Transverse colon (tissue), 4 donors: ENCODE data around the gene GLS2. TPM values are rescaled to one million over a fixed set of nuclear protein-coding genes. Genes with fewer than 3 reads are reported as not detected.
A peak's percentile ranks its signal among the peaks of the same experiment; 100 is the strongest.

Experiments
- DNase-seq: peaks from one replicate; pipeline ENCODE4 v3.0.0-alpha.2; 2019
- H3K27ac ChIP-seq, 4 donors: fragments of 200-600 bp; sonication (generic); 2 replicates each; pipeline ENCODE4 v1.5.1; 2016 to 2018; ENCODE audit warnings: inconsistent platforms in 4 of 4
- H3K27me3 ChIP-seq: fragments of 200-600 bp; sonication (generic); 2 replicates; pipeline ENCODE4 v1.5.1; 2017; ENCODE audit warnings: inconsistent platforms
- H3K36me3 ChIP-seq, 4 donors: fragments of 200-600 bp; sonication (generic); 2 replicates each; pipeline ENCODE4 v1.5.1; 2017 to 2019; ENCODE audit warnings: inconsistent platforms in 4 of 4
- H3K4me1 ChIP-seq, 4 donors: fragments of 200-600 bp; sonication (generic); 2 replicates each; pipeline ENCODE4 v1.5.1; 2017 to 2020; ENCODE audit warnings: inconsistent platforms in 4 of 4
- H3K4me3 ChIP-seq, 4 donors: fragments of 200-600 bp; sonication (generic); 1 replicate in 1 of 4; 2 replicates in 3 of 4; pipeline versions ENCODE4 v1.5.1 to v1.6.1; 2017 to 2019; ENCODE audit warnings: inconsistent platforms in 4 of 4
- H3K9me3 ChIP-seq, 2 donors: fragments of 200-600 bp; sonication (generic); 2 replicates each; pipeline ENCODE4 v1.5.1; 2017 to 2019; ENCODE audit warnings: inconsistent platforms in 2 of 2
- CTCF ChIP-seq, 5 experiments: fragments of 200-600 bp in 3 of 5; fragments of 450-650 bp in 2 of 5; sonication (generic) in 3 of 5; IDR thresholded peaks; 1 replicate in 2 of 5; 2 replicates in 3 of 5; pipeline ENCODE4 v1.5.1; 2016 to 2017; ENCODE audit warnings: antibody characterized with exemption in 5 of 5, inconsistent platforms in 3 of 5, mild to moderate bottlenecking in 2 of 5, moderate library complexity in 1 of 5
- EP300 ChIP-seq: sonication (generic); formaldehyde crosslinking; IDR thresholded peaks from one replicate; pipeline ENCODE4 v1.6.1; 2017; ENCODE audit warnings: antibody characterized with exemption, low read depth
- POLR2A ChIP-seq: fragments of 450-650 bp; IDR thresholded peaks from one replicate; pipeline ENCODE4 v1.6.1; 2016; ENCODE audit warnings: antibody characterized with exemption, mild to moderate bottlenecking, moderate library complexity
- POLR2AphosphoS5 ChIP-seq, 3 donors: sonication (generic); formaldehyde crosslinking; IDR thresholded peaks; one replicate each; pipeline ENCODE4 v1.6.1; 2016; ENCODE audit warnings: antibody characterized with exemption in 3 of 3
- WGBS, 2 donors: methylation state at CpG; one replicate each; pipeline ENCODE4 v1.1.5; 2018; ENCODE audit warnings: low coverage in 1 of 2; 5-methylcytosine and 5-hydroxymethylcytosine counted together
- in situ Hi-C, 4 donors: fragments of 200-750 bp; cut with MboI; loops; one replicate each; pipeline versions ENCODE4 v1.15.0 to v1.15.1; 2017; ENCODE audit warnings: low sequenced_read_pairs in 3 of 4, low pct_ligation_motif_present in 1 of 4, low pct_unique_long_range_greater_than_20kb in 1 of 4
- intact Hi-C: fragments of 100-400 bp; cut with DNase I; formaldehyde crosslinking; loops from one replicate; pipeline ENCODE4 v1.15.1; 2023; ENCODE audit warnings: low total_unique reads
- total RNA-seq, 4 donors: library from RNA; depleted of rRNA; stranded (reverse); fragments of >200 nt; gene quantifications; one replicate each; pipeline ENCODE4 v1.1.0, GENCODE V29; 2016

The GLS2 gene
- total RNA-seq, 4 donors from 2014 or later: 0.41 to 0.95 TPM; not detected in 2

GRCh38 chr12:56490360-56490759, 2.4 kb upstream of the GLS2 start:
- no peak for DNase-seq
- in situ Hi-C loops (no loop called here), intact Hi-C loops (no loop called here)
- no peak for TF ChIP-seq POLR2A
- TF ChIP-seq EP300: no peak
- TF ChIP-seq POLR2AphosphoS5 (IDR thresholded peaks at IDR 0.05): no peak
- TF ChIP-seq CTCF (IDR thresholded peaks at IDR 0.05): no peak
- H3K9me3 ChIP-seq: no peaks in the 10 kb centered on the region
- peaks cover 40% of the 10 kb centered on the region for H3K27me3 ChIP-seq
- H3K36me3 ChIP-seq: no peaks in the 10 kb centered on the region
- H3K27ac ChIP-seq: no peak overlapping the region
- no peak overlapping the region for H3K4me3 ChIP-seq
- peaks cover 0 to 18% (median 16%) of the 10 kb centered on the region in 4 donors for H3K4me1 ChIP-seq

- H3K27me3 ChIP-seq: peaks cover 37% of the 10 kb centered on the region
- H3K27ac ChIP-seq: peak overlapping the region in 3 of 4 donors; percentile 32 to 56 (median 45)
- no peaks in the 10 kb centered on the region for H3K9me3 ChIP-seq
- peak; percentile 52 for DNase-seq
- in situ Hi-C loops (no loop called here), intact Hi-C loops (no loop called here)
- TF ChIP-seq POLR2AphosphoS5 (IDR thresholded peaks at IDR 0.05) (no peak), CTCF (IDR thresholded peaks at IDR 0.05) (no peak), EP300 (no peak), POLR2A (no peak)
- no peaks in the 10 kb centered on the region for H3K36me3 ChIP-seq
- peaks cover 0 to 18% (median 16%) of the 10 kb centered on the region in 4 donors for H3K4me1 ChIP-seq
- 4% methylated on average over 41 of the region's 44 CpGs; no CpG with 5 or more reads in 1 of the 2 donors for WGBS, 2 donors
- peak overlapping the region; percentile 43 to 76 (median 61) for H3K4me3 ChIP-seq
These were observed 417 bp downstream of the GLS2 start for GRCh38 chr12:56487448-56488040.

GRCh38 chr12:56486694-56487093, 1.3 kb downstream of the GLS2 start:
- H3K4me3 ChIP-seq: no peak overlapping the region
- DNase-seq: no peak
- TF ChIP-seq POLR2A (no peak), POLR2AphosphoS5 (IDR thresholded peaks at IDR 0.05) (no peak), CTCF (IDR thresholded peaks at IDR 0.05) (no peak), EP300 (no peak)
- H3K9me3 ChIP-seq: no peaks in the 10 kb centered on the region
- H3K36me3 ChIP-seq: no peaks in the 10 kb centered on the region
- in situ Hi-C loops (no loop called here), intact Hi-C loops (no loop called here)
- peaks cover 0 to 18% (median 16%) of the 10 kb centered on the region in 4 donors for H3K4me1 ChIP-seq
- H3K27me3 ChIP-seq: peaks cover 31% of the 10 kb centered on the region
- no peak overlapping the region for H3K27ac ChIP-seq
- WGBS, 2 donors: 88 to 100% methylated on average over 1 to 12 of the region's 12 CpGs

GRCh38 chr12:56484566-56484965, 3.4 kb downstream of the GLS2 start:
- WGBS, 2 donors: 71 to 80% methylated on average over 1 of the region's 1 CpG
- in situ Hi-C loops (no loop called here), intact Hi-C loops (no loop called here)
- Histone ChIP-seq H3K27ac (no peak overlapping the region), H3K36me3 (no peaks in the 10 kb centered on the region), H3K9me3 (no peaks in the 10 kb centered on the region), H3K4me3 (no peak overlapping the region), H3K4me1 (peaks cover 0 to 18% (median 16%) of the 10 kb centered on the region in 4 donors), H3K27me3 (peaks cover 12% of the 10 kb centered on the region)
- DNase-seq: no peak
- TF ChIP-seq CTCF (IDR thresholded peaks at IDR 0.05): no peak
- TF ChIP-seq POLR2AphosphoS5 (IDR thresholded peaks at IDR 0.05): no peak
- no peak for TF ChIP-seq POLR2A
- TF ChIP-seq EP300: no peak
